DND-41 (cell line): ENCODE measurements around the gene STAT5B.
A peak's percentile ranks its signal among the peaks of the same experiment; 100 is the strongest.

Experiments
- ATAC-seq: fragments of 200-7000 bp; cut with Tn5 transposase; 3 replicates; pipeline ENCODE4 v1.9.1; 2021; ENCODE audit warnings: low read depth; ENCODE audit not compliant: insufficient read depth
- DNase-seq: peaks from one replicate; pipeline ENCODE4 v3.0.0-alpha.2; 2020
- H2AFZ ChIP-seq: 2 replicates; pipeline ENCODE4 v1.6.0; 2012; ENCODE audit warnings: low read depth, low read length
- H3K27ac ChIP-seq: 2 replicates; pipeline ENCODE4 v1.5.1; 2012; ENCODE audit warnings: low read length, inconsistent platforms
- H3K27me3 ChIP-seq: fragments of 200-600 bp; sonication (generic); 2 replicates; pipeline ENCODE4 v1.6.0; 2012; ENCODE audit warnings: low read length, mild to moderate bottlenecking, inconsistent platforms; ENCODE audit not compliant: insufficient read depth, poor library complexity
- H3K36me3 ChIP-seq: 2 replicates; pipeline ENCODE4 v1.5.1; 2012; ENCODE audit warnings: low read length, inconsistent platforms; ENCODE audit not compliant: insufficient read depth
- H3K4me1 ChIP-seq: 2 replicates; pipeline ENCODE4 v1.5.1; 2012; ENCODE audit warnings: mild to moderate bottlenecking, low read length; ENCODE audit not compliant: insufficient read depth
- H3K4me2 ChIP-seq: 2 replicates; pipeline ENCODE4 v1.6.0; 2012; ENCODE audit warnings: mild to moderate bottlenecking, moderate library complexity, low read length, inconsistent platforms; ENCODE audit not compliant: insufficient read depth
- H3K4me3 ChIP-seq, 2 experiments: fragments of 200-600 bp in 1 of 2; shearing (Covaris generic) in 1 of 2; 2 replicates each; pipeline ENCODE4 v1.5.1; 2012 to 2016; ENCODE audit warnings: inconsistent platforms in 2 of 2, low read length in 2 of 2, mild to moderate bottlenecking in 2 of 2, low read depth in 1 of 2, moderate library complexity in 1 of 2
- H3K79me2 ChIP-seq: 2 replicates; pipeline ENCODE4 v1.6.0; 2012; ENCODE audit warnings: low read length, inconsistent platforms; ENCODE audit not compliant: insufficient read depth
- H3K9ac ChIP-seq: 2 replicates; pipeline ENCODE4 v1.6.0; 2012; ENCODE audit warnings: low read depth, mild to moderate bottlenecking, inconsistent platforms, low read length, moderate library complexity
- H3K9me3 ChIP-seq: 2 replicates; pipeline ENCODE4 v1.5.1; 2012; ENCODE audit warnings: low read length, moderate library complexity, mild to moderate bottlenecking, inconsistent platforms; ENCODE audit not compliant: insufficient read depth, severe bottlenecking
- H4K20me1 ChIP-seq: 2 replicates; pipeline ENCODE4 v1.6.0; 2012; ENCODE audit warnings: low read length; ENCODE audit not compliant: insufficient read depth
- CTCF ChIP-seq: IDR thresholded peaks from 2 replicates; pipeline ENCODE4 v1.5.1; 2012; ENCODE audit warnings: borderline replicate concordance, low read length, moderate library complexity, mild to moderate bottlenecking; ENCODE audit not compliant: poor library complexity, severe bottlenecking; ENCODE audit errors: extremely low read depth
- EZH2 ChIP-seq: IDR thresholded peaks from 3 replicates; pipeline ENCODE4 v1.6.1; 2012; ENCODE audit warnings: borderline replicate concordance, low read depth, mild to moderate bottlenecking, moderate library complexity, low read length, inconsistent platforms; ENCODE audit not compliant: severe bottlenecking

STAT5B gene

GRCh38 chr17:42313389-42313772 lies 37.2 kb upstream of the STAT5B start:
- Histone ChIP-seq H3K36me3 (peaks cover 22% of the 10 kb centered on the region; the same call in 1 of the 2 replicates), H4K20me1 (peaks cover 8% of the 10 kb centered on the region; the same call in 1 of the 2 replicates), H2AFZ (no peak overlapping the region), H3K4me2 (no peak overlapping the region), H3K4me1 (peaks cover 17% of the 10 kb centered on the region), H3K27ac (no peak overlapping the region), H3K9ac (no peak overlapping the region), H3K9me3 (no peaks in the 10 kb centered on the region), H3K4me3 (no peak overlapping the region), H3K27me3 (no peaks in the 10 kb centered on the region), H3K79me2 (no peaks in the 10 kb centered on the region)
- TF ChIP-seq CTCF (no peak), EZH2 (no peak)
- DNase-seq (no peak), ATAC-seq (no peak)

GRCh38 chr17:42312285-42313130 lies 36.3 kb upstream of the STAT5B start:
- H3K9me3 ChIP-seq = no peaks in the 10 kb centered on the region
- peaks cover 22% of the 10 kb centered on the region; the same call in 1 of the 2 replicates for H3K36me3 ChIP-seq
- H3K27ac ChIP-seq = no peak overlapping the region
- TF ChIP-seq EZH2 (no peak), CTCF (peak; percentile 89)
- peak; percentile 87 for ATAC-seq
- peak overlapping the region; percentile 36 for H3K9ac ChIP-seq
- peaks cover 17% of the 10 kb centered on the region for H3K4me1 ChIP-seq
- H3K4me2 ChIP-seq = peak overlapping the region; percentile 91
- H4K20me1 ChIP-seq = peaks cover 8% of the 10 kb centered on the region; the same call in 1 of the 2 replicates
- DNase-seq = peak; percentile 82
- no peaks in the 10 kb centered on the region for H3K79me2 ChIP-seq
- no peaks in the 10 kb centered on the region for H3K27me3 ChIP-seq
- H3K4me3 ChIP-seq = peak overlapping the region in 1 of 2 experiments; percentile 56; a peak in 3 of 4 replicates
- peak overlapping the region; percentile 78; the same call in 1 of the 2 replicates for H2AFZ ChIP-seq

GRCh38 chr17:42312035-42312284 lies 35.8 kb upstream of the STAT5B start:
- H3K79me2 ChIP-seq = no peaks in the 10 kb centered on the region
- H3K4me3 ChIP-seq = peak overlapping the region in 1 of 2 experiments; percentile 56; a peak in 2 of 4 replicates
- ATAC-seq (no peak), DNase-seq (no peak)
- no peak overlapping the region for H3K27ac ChIP-seq
- peak overlapping the region; percentile 36; the same call in 1 of the 2 replicates for H3K9ac ChIP-seq
- no peaks in the 10 kb centered on the region for H3K9me3 ChIP-seq
- peak overlapping the region; percentile 91 for H3K4me2 ChIP-seq
- H3K27me3 ChIP-seq = no peaks in the 10 kb centered on the region
- peaks cover 17% of the 10 kb centered on the region for H3K4me1 ChIP-seq
- H2AFZ ChIP-seq = 0 out of 2 replicates have a peak overlapping the region, but pooled peaks have one; percentile 78
- no peak for TF ChIP-seq EZH2
- no peak for TF ChIP-seq CTCF
- H4K20me1 ChIP-seq = peaks cover 8% of the 10 kb centered on the region; the same call in 1 of the 2 replicates
- peaks cover 17% of the 10 kb centered on the region; the same call in 1 of the 2 replicates for H3K36me3 ChIP-seq
